IMR-90 (cell line): ENCODE data around the gene LMBRD2. TPM values are rescaled to one million over a fixed set of nuclear protein-coding genes. Genes with fewer than 3 reads are reported as not detected.

Source experiments
- ATAC-seq: fragments of 200-7000 bp; cut with Tn5 transposase; 2 replicates; pipeline ENCODE4 v1.9.1; 2020; ENCODE audit warnings: low read depth, mild to moderate bottlenecking, moderate library complexity
- Bru-seq: library from RNA; stranded (reverse); fragments of 400-500 nt; gene quantifications from one replicate; lab custom pipeline; 2021; lab: Mats Ljungman, UMichigan
- BruChase-seq, 2 experiments: library from RNA; stranded (reverse); fragments of 400-500 nt; gene quantifications; one replicate each; lab custom pipeline; 2021; lab: Mats Ljungman, UMichigan
- BruUV-seq: library from RNA; stranded (reverse); fragments of 400-500 nt; replicated peaks from 2 replicates; lab custom pipeline; 2021; lab: Mats Ljungman, UMichigan
- CTCF ChIA-PET: fragments of 300-600 bp; formaldehyde crosslinking; extraction: SDS; loops from one replicate; lab custom pipeline; 2021; ENCODE audit warnings: antibody characterized with exemption; lab: Yijun Ruan, JAX
- POLR2A ChIA-PET: fragments of 300-600 bp; sonication (Branson Sonifier 250); formaldehyde crosslinking; loops from one replicate; lab custom pipeline; 2022; ENCODE audit warnings: antibody characterized with exemption; ENCODE audit not compliant: unreplicated experiment; lab: Charles Lee
- DNase-seq: peaks from one replicate; pipeline ENCODE4 v3.0.0; 2013
- H2AFZ ChIP-seq: replicated peaks from 2 replicates; pipeline ENCODE3; 2013; ENCODE audit warnings: low read length, mild to moderate bottlenecking; ENCODE audit not compliant: poor library complexity
- H2AK5ac ChIP-seq: 2 replicates; pipeline ENCODE4 v1.6.1; 2013; ENCODE audit warnings: low read depth, low read length, inconsistent platforms
- H2AK9ac ChIP-seq: replicated peaks from 2 replicates; pipeline ENCODE3; 2013; ENCODE audit warnings: mild to moderate bottlenecking, low read depth, low read length, moderate library complexity; ENCODE audit not compliant: poor library complexity
- H2BK120ac ChIP-seq: 2 replicates; pipeline ENCODE4 v1.6.1; 2013; ENCODE audit warnings: low read depth, low read length, inconsistent platforms
- H2BK15ac ChIP-seq: 3 replicates; pipeline ENCODE4 v1.6.1; 2013; ENCODE audit warnings: low read depth, low read length, inconsistent platforms
- H2BK20ac ChIP-seq: 2 replicates; pipeline ENCODE4 v1.6.1; 2013; ENCODE audit warnings: low read depth, mild to moderate bottlenecking, inconsistent platforms, low read length, moderate library complexity
- H2BK5ac ChIP-seq: 2 replicates; pipeline ENCODE4 v1.6.1; 2013; ENCODE audit warnings: mild to moderate bottlenecking, low read depth, low read length, inconsistent platforms; ENCODE audit not compliant: poor library complexity, severe bottlenecking
- H3K14ac ChIP-seq: replicated peaks from 2 replicates; pipeline ENCODE4 v1.6.1; 2013; ENCODE audit warnings: low read depth, low read length, inconsistent platforms
- H3K18ac ChIP-seq: 2 replicates; pipeline ENCODE4 v1.6.1; 2013; ENCODE audit warnings: low read depth, low read length, control low read depth
- H3K23ac ChIP-seq: 2 replicates; pipeline ENCODE4 v1.6.1; 2013; ENCODE audit warnings: low read depth, low read length, inconsistent platforms
- H3K27ac ChIP-seq: 2 replicates; pipeline ENCODE4 v1.5.1; 2013; ENCODE audit warnings: mild to moderate bottlenecking, control low read depth, low read length; ENCODE audit not compliant: insufficient read depth
- H3K27me3 ChIP-seq: 2 replicates; pipeline ENCODE4 v1.6.1; 2013; ENCODE audit warnings: low read length; ENCODE audit not compliant: control insufficient read depth, insufficient read depth
- H3K36me3 ChIP-seq: 2 replicates; pipeline ENCODE4 v1.6.1; 2013; ENCODE audit warnings: low read length, mixed read lengths; ENCODE audit not compliant: control insufficient read depth, insufficient read depth
- H3K4ac ChIP-seq: 2 replicates; pipeline ENCODE4 v1.6.1; 2013; ENCODE audit warnings: low read depth, low read length, inconsistent platforms
- H3K4me1 ChIP-seq: 2 replicates; pipeline ENCODE4 v1.6.1; 2013; ENCODE audit warnings: low read length, mixed read lengths; ENCODE audit not compliant: control insufficient read depth, insufficient read depth
- H3K4me2 ChIP-seq: 2 replicates; pipeline ENCODE4 v1.6.1; 2013; ENCODE audit warnings: low read depth, mild to moderate bottlenecking, control low read depth, low read length, moderate library complexity
- H3K4me3 ChIP-seq: 2 replicates; pipeline ENCODE4 v1.5.1; 2013; ENCODE audit warnings: low read depth, mild to moderate bottlenecking, control low read depth, low read length, moderate library complexity; ENCODE audit not compliant: insufficient read depth
- H3K56ac ChIP-seq: 2 replicates; pipeline ENCODE4 v1.6.1; 2013; ENCODE audit warnings: low read length, inconsistent platforms; ENCODE audit not compliant: insufficient read depth; ENCODE audit errors: extremely low read depth
- H3K79me1 ChIP-seq, 2 experiments: 2 replicates each; pipeline ENCODE4 v1.6.1; 2013; ENCODE audit warnings: low read length in 2 of 2, inconsistent platforms in 1 of 2, low read depth in 1 of 2
- H3K9ac ChIP-seq: 2 replicates; pipeline ENCODE4 v1.6.1; 2013; ENCODE audit warnings: low read depth, low read length, control low read depth
- H3K9me1 ChIP-seq: 2 replicates; pipeline ENCODE4 v1.6.1; 2013; ENCODE audit warnings: low read length, inconsistent platforms; ENCODE audit not compliant: insufficient read depth
- H3K9me3 ChIP-seq: 2 replicates; pipeline ENCODE4 v1.6.1; 2013; ENCODE audit warnings: low read length; ENCODE audit not compliant: control insufficient read depth, insufficient read depth
- H4K20me1 ChIP-seq: 2 replicates; pipeline ENCODE4 v1.6.1; 2013; ENCODE audit warnings: low read length, inconsistent platforms; ENCODE audit not compliant: insufficient read depth
- H4K5ac ChIP-seq: 2 replicates; pipeline ENCODE4 v1.6.1; 2013; ENCODE audit warnings: mild to moderate bottlenecking, low read depth, low read length, control low read depth
- H4K8ac ChIP-seq, 2 experiments: 2 replicates each; pipeline ENCODE4 v1.6.1; 2013; ENCODE audit warnings: low read depth in 2 of 2, low read length in 2 of 2, control low read depth in 1 of 2, inconsistent platforms in 1 of 2
- H4K91ac ChIP-seq: 2 replicates; pipeline ENCODE4 v1.6.1; 2013; ENCODE audit warnings: low read depth, low read length, inconsistent platforms; ENCODE audit not compliant: insufficient read depth
- BHLHE40 ChIP-seq: fragments of 150-350 bp; IDR thresholded peaks from 2 replicates; pipeline ENCODE4 v1.6.1; 2016; ENCODE audit warnings: mild to moderate bottlenecking, low read depth, low read length
- CEBPB ChIP-seq: IDR thresholded peaks from 2 replicates; pipeline ENCODE4 v1.6.1; 2012; ENCODE audit warnings: low read depth, low read length, improper control_type of control experiment
- CHD1 ChIP-seq: IDR thresholded peaks from 2 replicates; pipeline ENCODE4 v1.6.1; 2012; ENCODE audit warnings: low read depth, low read length, improper control_type of control experiment
- CTCF ChIP-seq: conservative IDR thresholded peaks from 2 replicates; pipeline ENCODE4 v1.5.1; 2012; ENCODE audit warnings: mild to moderate bottlenecking, low read depth, low read length, improper control_type of control experiment
- MAFK ChIP-seq: IDR thresholded peaks from 2 replicates; pipeline ENCODE4 v1.6.1; 2012; ENCODE audit warnings: low read depth, low read length, improper control_type of control experiment
- MAZ ChIP-seq: IDR thresholded peaks from 2 replicates; pipeline ENCODE4 v1.6.1; 2012; ENCODE audit warnings: low read depth, mild to moderate bottlenecking, low read length, improper control_type of control experiment, moderate library complexity, borderline replicate concordance
- MXI1 ChIP-seq: IDR thresholded peaks from 2 replicates; pipeline ENCODE4 v1.6.1; 2012; ENCODE audit warnings: low read depth, mild to moderate bottlenecking, low read length, moderate library complexity, borderline replicate concordance
- NFE2L2 ChIP-seq: fragments of 150-350 bp; IDR thresholded peaks from 2 replicates; pipeline ENCODE4 v1.6.1; 2016; ENCODE audit warnings: low read depth, mild to moderate bottlenecking, low read length
- POLR2A ChIP-seq: IDR thresholded peaks from 2 replicates; pipeline ENCODE4 v1.6.1; 2012; ENCODE audit warnings: mild to moderate bottlenecking, low read depth, low read length
- RAD21 ChIP-seq: IDR thresholded peaks from 2 replicates; pipeline ENCODE4 v1.6.1; 2012; ENCODE audit warnings: low read length, improper control_type of control experiment
- RCOR1 ChIP-seq: IDR thresholded peaks from 2 replicates; pipeline ENCODE4 v1.6.1; 2012; ENCODE audit warnings: mild to moderate bottlenecking, low read length, improper control_type of control experiment; ENCODE audit not compliant: insufficient replicate concordance
- RFX5 ChIP-seq: IDR thresholded peaks from 2 replicates; pipeline ENCODE4 v1.8.0; 2012; ENCODE audit warnings: low read depth, mild to moderate bottlenecking, low read length, moderate library complexity
- USF2 ChIP-seq: fragments of 150-350 bp; IDR thresholded peaks from 2 replicates; pipeline ENCODE4 v1.6.1; 2017; ENCODE audit warnings: mild to moderate bottlenecking, antibody characterized with exemption, low read length, low read depth
- WGBS, 2 experiments: methylation state at CpG; one replicate each; pipeline versions ENCODE4 v1.1.5 to v1.1.7; 2013; ENCODE audit warnings: missing lambda C conversion rate in 2 of 2; ENCODE audit not compliant: insufficient read length in 1 of 2; ENCODE audit errors: extremely low coverage in 2 of 2; 5-methylcytosine and 5-hydroxymethylcytosine counted together
- dilution Hi-C: fragments of 300-500 bp; cut with HindIII; formaldehyde crosslinking; loops from one replicate; pipeline ENCODE4 v1.14.3; 2018; ENCODE audit warnings: low sequenced_read_pairs; ENCODE audit not compliant: unreplicated experiment
- in situ Hi-C: fragments of 300-500 bp; cut with MboI; formaldehyde crosslinking; loops from 3 replicates; pipeline ENCODE4 v1.14.3; 2019; ENCODE audit warnings: low sequenced_read_pairs, inconsistent platforms, mixed read lengths
- intact Hi-C: fragments of 100-400 bp; cut with micrococcal nuclease; formaldehyde crosslinking; loops from 2 replicates; pipeline ENCODE4 v1.10.0; 2022
- long read RNA-seq: library from polyadenylated mRNA; unstranded; transcript quantifications from one replicate; pipeline ENCODE4 v2.0.0, GENCODE V29; 2021; ENCODE audit not compliant: unreplicated experiment
- polyA plus RNA-seq, 3 experiments: library from polyadenylated mRNA; depleted of rRNA; stranded (reverse); fragments of >200 nt; gene quantifications; 2 replicates each; pipeline ENCODE4 v1.2.3, GENCODE V29; 2012; ENCODE audit warnings: low replicate concordance in 1 of 3
- total RNA-seq: library from RNA; depleted of rRNA; stranded (reverse); fragments of >200 nt; gene quantifications from 2 replicates; pipeline ENCODE4 v1.2.3, GENCODE V29; 2012; rRNA removed

LMBRD2 gene
- 5.2 and 11.4 TPM in 2 replicates for total RNA-seq
- 1.3 and 1.8 TPM in 2 replicates for polyA plus RNA-seq (2012; rRNA removed)
- 0.19 and 0.26 TPM in 2 replicates for polyA plus RNA-seq (2012; cell fraction: cytosol; rRNA removed)
- polyA plus RNA-seq (2012; cell fraction: nucleus; rRNA removed; ENCODE audit: low replicate concordance), result 0.30 and 2.2 TPM in 2 replicates
- percentile 58 among the genes with signal in this experiment for Bru-seq, nascent RNA
- percentile 64 among the genes with signal in this experiment for BruChase-seq, experiment 1, labeled RNA remaining after a 6-hour chase
- BruChase-seq, experiment 2, labeled RNA remaining after a 2-hour chase, result percentile 64 among the genes with signal in this experiment
- long read RNA-seq, full-length matches to known transcripts, result 13 of 17 reads
- long read RNA-seq, partial matches to known transcripts, result 2 of 17 reads
- long read RNA-seq, other reads (novel, unspliced or antisense), result 2 of 17 reads

DNA sequence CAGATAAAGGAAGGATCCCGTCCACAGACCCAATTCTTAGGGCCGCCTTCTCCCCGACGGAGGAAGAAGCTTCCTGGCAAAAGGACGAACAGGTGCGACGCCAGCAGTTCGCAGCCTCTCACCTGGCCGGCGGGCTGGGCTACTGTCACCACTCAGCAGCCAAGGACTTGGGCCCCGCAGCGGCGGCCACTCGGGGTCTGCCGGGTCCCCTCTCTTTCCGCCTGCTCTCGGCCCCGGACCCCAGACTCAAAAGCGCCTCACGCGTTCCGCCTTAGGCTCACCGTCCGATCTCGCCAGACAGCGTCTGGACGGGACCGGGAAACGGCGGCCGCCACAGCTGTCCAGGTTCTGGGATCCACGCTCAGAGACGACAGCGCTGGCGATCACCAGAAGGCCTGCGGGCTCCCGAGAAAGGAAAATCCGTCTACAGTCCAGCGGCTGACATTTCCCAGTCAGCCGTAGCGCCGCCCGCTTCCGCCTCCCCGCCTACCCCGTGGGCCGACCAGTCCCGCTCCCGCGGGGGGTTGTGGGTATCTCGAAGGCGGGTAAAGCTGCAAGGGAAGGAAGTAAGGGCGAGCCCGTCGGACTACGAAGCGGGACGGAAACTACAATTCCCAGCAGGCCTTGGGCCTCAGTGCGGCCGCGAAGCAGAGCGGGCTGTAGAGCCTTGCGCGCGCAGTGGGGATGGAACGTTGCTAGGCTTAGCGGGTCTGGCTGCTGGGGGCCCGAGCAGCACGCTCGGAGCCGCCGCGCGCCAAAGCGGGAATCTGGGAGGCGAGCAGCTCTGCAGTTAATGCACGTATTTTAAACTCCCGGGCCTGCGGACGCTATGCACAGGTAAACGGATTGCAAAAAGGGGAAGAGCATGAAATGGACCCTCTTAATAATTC lies at the start of gene LMBRD2, which contains the start of gene SKP2:
Gene LMBRD2, minus strand, starts transcription at position 454 of the 890 bp plus-strand sequence. CDS start 8,538 bp downstream, outside the sequence.
Gene SKP2, plus strand, starts transcription at position 678 of the 890 bp plus-strand sequence. Its CDS starts 152 bp downstream, at position 830.
- Histone ChIP-seq H2AK5ac (peak within 1 kb of the TSS; percentile 39), H4K8ac (peak within 1 kb of the TSS; percentile 63 to 76), H3K79me1 (peaks cover 20 to 59% of the 10 kb centered on the region in 2 experiments), H3K4me1 (peaks cover 14% of the 10 kb centered on the region), H3K4me3 (peak within 1 kb of the TSS; percentile 79), H3K4me2 (peak within 1 kb of the TSS; percentile 92), H3K27ac (peak within 1 kb of the TSS; percentile 87), H3K9me3 (no peaks in the 10 kb centered on the region), H3K56ac (peak within 1 kb of the TSS; percentile 93), H4K20me1 (no peaks in the 10 kb centered on the region), H3K9ac (peak within 1 kb of the TSS; percentile 94), H2BK20ac (no peak within 1 kb of the TSS), H2BK5ac (peak within 1 kb of the TSS; percentile 61), H3K23ac (peak within 1 kb of the TSS; percentile 94), H4K91ac (peak within 1 kb of the TSS; percentile 76), H2BK120ac (peak within 1 kb of the TSS; percentile 48), H3K36me3 (peaks cover 8% of the 10 kb centered on the region), H3K4ac (peak within 1 kb of the TSS; percentile 65), H4K5ac (peak within 1 kb of the TSS; percentile 39), H3K14ac (peak within 1 kb of the TSS; percentile 77), H2AFZ (peak within 1 kb of the TSS; percentile 97), H3K9me1 (peaks cover 3% of the 10 kb centered on the region; the same call in 1 of the 2 replicates), H2AK9ac (peak within 1 kb of the TSS; percentile 82), H2BK15ac (peak within 1 kb of the TSS; percentile 41; the same call in 2 of the 3 replicates), H3K27me3 (no peaks in the 10 kb centered on the region), H3K18ac (peak within 1 kb of the TSS; percentile 27)
- in situ Hi-C loops, result no loop called here
- BruUV-seq, result no TSS peak
- ChIA-PET CTCF (interaction anchor here (1.1 to 2.1 kb wide), 2 partner anchors 25 to 73 kb away, joined by 6 to 9 read pairs; no protein-coding TSS in a partner anchor), POLR2A (no interaction called here)
- peak; percentile 94 for ATAC-seq
- 1% methylated on average over 20 of the region's 81 CpGs; no CpG with 5 or more reads in 1 of the 2 experiments for WGBS, 2 experiments
- intact Hi-C loops, result loop anchor here (2.0 to 5.0 kb wide), 2 partner anchors 89 to 726 kb away; partner anchors contain the start of genes NADK2 and NIPBL
- peak; percentile 98 for DNase-seq
- dilution Hi-C loops, result no loop called here
- TF ChIP-seq POLR2A (peak; percentile 28; the same call in 1 of the 2 replicates), BHLHE40 (peak; percentile 7; the same call in 1 of the 2 replicates), MAFK (no peak), USF2 (peak; percentile 38; the same call in 1 of the 2 replicates), MAZ (peak; percentile 71; the same call in 1 of the 2 replicates), CEBPB (no peak), MXI1 (peak; percentile 87), RCOR1 (no peak), RFX5 (no peak), NFE2L2 (no peak), CTCF (no peak), CHD1 (no peak), RAD21 (no peak)
